GM12878 (cell line): Measurements from ENCODE around the gene CRIM1. TPM values are rescaled to one million over a fixed set of nuclear protein-coding genes. Genes with fewer than 3 reads are reported as not detected.

Experiments used
- E4F1 ChIP-seq: fragments of 450-650 bp; IDR thresholded peaks from 2 replicates; pipeline ENCODE4 v1.6.1; 2018; ENCODE audit warnings: borderline replicate concordance, mild to moderate bottlenecking; ENCODE audit not compliant: partially characterized antibody
- ZBTB4 ChIP-seq: fragments of 450-650 bp; formaldehyde crosslinking; IDR thresholded peaks from 2 replicates; pipeline ENCODE4 v1.4.0; 2022; ENCODE audit warnings: mild to moderate bottlenecking, moderate library complexity
- ZNF207 ChIP-seq: fragments of 450-650 bp; IDR thresholded peaks from 2 replicates; pipeline ENCODE4 v1.6.1; 2014; ENCODE audit warnings: antibody characterized with exemption, mild to moderate bottlenecking, borderline replicate concordance
- polyA plus RNA-seq, 11 experiments: library from polyadenylated mRNA; depleted of rRNA in 4 of 11; unstranded in 6 of 11; stranded (reverse) in 5 of 11; fragments of >200 nt; fragmentation: Nextera tagmentation in 4 of 11; fragmentation: Illumina TruSeq in 1 of 11; extraction: Ambion mirVana in 4 of 11; extraction: Trizol in 1 of 11; gene quantifications; 1 replicate in 1 of 11; 2 replicates in 10 of 11; pipeline versions ENCODE4 v1.2.1 to v1.2.3, GENCODE V29; 2011 to 2016; ENCODE audit warnings: inconsistent platforms in 2 of 11, missing spikeins in 2 of 11, low read depth in 1 of 11
- total RNA-seq, 4 experiments: library from RNA; depleted of rRNA in 3 of 4; stranded (reverse); fragments of >200 nt in 3 of 4; fragmentation: Illumina TruSeq in 1 of 4; extraction: Trizol in 1 of 4; gene quantifications; 2 replicates each; pipeline versions ENCODE4 v1.2.1 to v1.2.3, GENCODE V29; 2013 to 2021
- TF ChIP-seq, protein P1 (sequence below): IDR thresholded peaks from 2 replicates; pipeline ENCODE4 v1.6.1; 2012; ENCODE audit warnings: improper control_type of control experiment, low read depth, low read length; ENCODE audit not compliant: insufficient replicate concordance

The CRIM1 gene
- total and polyA plus RNA-seq, 10 of the 15 experiments (the other 5 are each of a cell fraction or from before 2014, with no cell fraction given): 0.42 to 7.4 (median 3.1) TPM

DNA sequence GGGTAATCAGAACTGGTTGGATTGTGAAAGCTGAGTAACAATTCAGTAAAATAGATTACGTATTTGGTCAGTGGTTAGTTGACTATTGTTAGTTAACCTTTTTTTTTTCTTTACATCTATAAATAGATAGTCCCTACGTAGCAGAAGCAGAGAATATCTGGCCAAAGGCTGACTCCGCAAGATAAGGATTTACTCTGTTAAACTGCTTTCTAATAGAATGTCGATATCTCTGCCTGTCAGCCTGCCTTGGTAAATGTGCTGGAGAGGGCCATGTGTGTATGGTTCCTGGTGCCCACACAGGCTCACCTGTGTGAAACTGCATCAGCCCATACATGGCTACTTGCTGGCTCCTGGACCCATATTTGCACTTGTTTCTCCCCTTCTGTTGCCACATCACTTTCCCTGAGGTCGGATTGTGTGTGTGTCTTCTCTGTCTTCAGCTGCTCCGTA lies 94.4 kb downstream of the CRIM1 start (continued):
- TF ChIP-seq, protein P1, sequence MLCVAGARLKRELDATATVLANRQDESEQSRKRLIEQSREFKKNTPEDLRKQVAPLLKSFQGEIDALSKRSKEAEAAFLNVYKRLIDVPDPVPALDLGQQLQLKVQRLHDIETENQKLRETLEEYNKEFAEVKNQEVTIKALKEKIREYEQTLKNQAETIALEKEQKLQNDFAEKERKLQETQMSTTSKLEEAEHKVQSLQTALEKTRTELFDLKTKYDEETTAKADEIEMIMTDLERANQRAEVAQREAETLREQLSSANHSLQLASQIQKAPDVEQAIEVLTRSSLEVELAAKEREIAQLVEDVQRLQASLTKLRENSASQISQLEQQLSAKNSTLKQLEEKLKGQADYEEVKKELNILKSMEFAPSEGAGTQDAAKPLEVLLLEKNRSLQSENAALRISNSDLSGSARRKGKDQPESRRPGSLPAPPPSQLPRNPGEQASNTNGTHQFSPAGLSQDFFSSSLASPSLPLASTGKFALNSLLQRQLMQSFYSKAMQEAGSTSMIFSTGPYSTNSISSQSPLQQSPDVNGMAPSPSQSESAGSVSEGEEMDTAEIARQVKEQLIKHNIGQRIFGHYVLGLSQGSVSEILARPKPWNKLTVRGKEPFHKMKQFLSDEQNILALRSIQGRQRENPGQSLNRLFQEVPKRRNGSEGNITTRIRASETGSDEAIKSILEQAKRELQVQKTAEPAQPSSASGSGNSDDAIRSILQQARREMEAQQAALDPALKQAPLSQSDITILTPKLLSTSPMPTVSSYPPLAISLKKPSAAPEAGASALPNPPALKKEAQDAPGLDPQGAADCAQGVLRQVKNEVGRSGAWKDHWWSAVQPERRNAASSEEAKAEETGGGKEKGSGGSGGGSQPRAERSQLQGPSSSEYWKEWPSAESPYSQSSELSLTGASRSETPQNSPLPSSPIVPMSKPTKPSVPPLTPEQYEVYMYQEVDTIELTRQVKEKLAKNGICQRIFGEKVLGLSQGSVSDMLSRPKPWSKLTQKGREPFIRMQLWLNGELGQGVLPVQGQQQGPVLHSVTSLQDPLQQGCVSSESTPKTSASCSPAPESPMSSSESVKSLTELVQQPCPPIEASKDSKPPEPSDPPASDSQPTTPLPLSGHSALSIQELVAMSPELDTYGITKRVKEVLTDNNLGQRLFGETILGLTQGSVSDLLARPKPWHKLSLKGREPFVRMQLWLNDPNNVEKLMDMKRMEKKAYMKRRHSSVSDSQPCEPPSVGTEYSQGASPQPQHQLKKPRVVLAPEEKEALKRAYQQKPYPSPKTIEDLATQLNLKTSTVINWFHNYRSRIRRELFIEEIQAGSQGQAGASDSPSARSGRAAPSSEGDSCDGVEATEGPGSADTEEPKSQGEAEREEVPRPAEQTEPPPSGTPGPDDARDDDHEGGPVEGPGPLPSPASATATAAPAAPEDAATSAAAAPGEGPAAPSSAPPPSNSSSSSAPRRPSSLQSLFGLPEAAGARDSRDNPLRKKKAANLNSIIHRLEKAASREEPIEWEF: no peak
- TF ChIP-seq ZBTB4 (CRISPR knock-in tag): no peak
- TF ChIP-seq ZNF207: no peak
- TF ChIP-seq E4F1: no peak
